WTC11 (cell line): ENCODE data around the gene SPOPL. TPM values are rescaled to one million over a fixed set of nuclear protein-coding genes. Genes with fewer than 3 reads are reported as not detected.
"Not testable (repeated sequence)": the region's sequence is repeated elsewhere in the genome, so short reads cannot be mapped to it uniquely, and the experiment has no call there.

Source experiments
- ATAC-seq: fragments of 200-7000 bp; cut with Tn5 transposase; 2 replicates; pipeline ENCODE4 v1.10.0; 2021; ENCODE audit warnings: mild to moderate bottlenecking, moderate library complexity
- CTCF ChIA-PET: fragments of 300-600 bp; sonication (Branson Sonifier 250); formaldehyde crosslinking; loops from one replicate; lab custom pipeline; 2021; ENCODE audit warnings: antibody characterized with exemption; lab: Charles Lee
- POLR2A ChIA-PET: fragments of 350-600 bp; sonication (Branson Sonifier 250); formaldehyde crosslinking; loops from one replicate; lab custom pipeline; 2021; ENCODE audit warnings: antibody characterized with exemption; lab: Charles Lee
- DNase-seq: peaks from one replicate; pipeline ENCODE4 v3.0.0; 2021; ENCODE audit warnings: low spot score
- H3K27ac Mint-ChIP-seq: 2 replicates; pipeline ENCODE4 v1.8.0; 2021; ENCODE audit warnings: mixed read lengths
- H3K27me3 Mint-ChIP-seq: 2 replicates; pipeline ENCODE4 v1.8.0; 2021; ENCODE audit warnings: low read depth, mild to moderate bottlenecking, moderate library complexity, mixed read lengths
- H3K36me3 Mint-ChIP-seq: 2 replicates; pipeline ENCODE4 v1.8.0; 2021; ENCODE audit warnings: mixed read lengths
- H3K4me1 Mint-ChIP-seq: 2 replicates; pipeline ENCODE4 v1.8.0; 2022; ENCODE audit warnings: mixed read lengths
- H3K4me3 Mint-ChIP-seq: 2 replicates; pipeline ENCODE4 v1.8.0; 2021; ENCODE audit warnings: mild to moderate bottlenecking, moderate library complexity, mixed read lengths
- H3K9me3 Mint-ChIP-seq: 2 replicates; pipeline ENCODE4 v1.8.0; 2021; ENCODE audit warnings: mixed read lengths
- ATF1 ChIP-seq: sonication (generic); formaldehyde crosslinking; IDR thresholded peaks from 2 replicates; pipeline ENCODE4 v1.8.1; 2023; ENCODE audit warnings: mild to moderate bottlenecking, moderate library complexity, missing genetic modification reagents
- GRHL2 ChIP-seq: fragments of 250-450 bp; sonication (Bioruptor Pico); IDR thresholded peaks from 2 replicates; pipeline ENCODE4 v1.8.0; 2022; ENCODE audit warnings: mild to moderate bottlenecking, moderate library complexity; ENCODE audit not compliant: insufficient replicate concordance, severe bottlenecking
- IRF2 ChIP-seq: sonication (generic); formaldehyde crosslinking; IDR thresholded peaks from 2 replicates; pipeline ENCODE4 v1.8.0; 2022; ENCODE audit warnings: low read depth, missing genetic modification reagents, borderline replicate concordance
- MXD4 ChIP-seq: fragments of 250-450 bp; sonication (Bioruptor Pico); IDR thresholded peaks from 2 replicates; pipeline ENCODE4 v1.8.0; 2021; ENCODE audit warnings: mild to moderate bottlenecking, moderate library complexity, borderline replicate concordance
- NR3C1 ChIP-seq: sonication (generic); formaldehyde crosslinking; conservative IDR thresholded peaks from 2 replicates; pipeline ENCODE4 v1.8.1; 2023; ENCODE audit warnings: low read depth, mild to moderate bottlenecking, missing genetic modification reagents
- PRRX2 ChIP-seq: fragments of 250-450 bp; sonication (Bioruptor Pico); IDR thresholded peaks from 2 replicates; pipeline ENCODE4 v1.8.0; 2021; ENCODE audit warnings: mild to moderate bottlenecking
- TP53 ChIP-seq: sonication (generic); formaldehyde crosslinking; IDR thresholded peaks from 2 replicates; pipeline ENCODE4 v1.8.1; 2023; ENCODE audit warnings: mild to moderate bottlenecking, missing genetic modification reagents
- ZBTB21 ChIP-seq: sonication (generic); formaldehyde crosslinking; IDR thresholded peaks from 2 replicates; pipeline ENCODE4 v1.8.1; 2023; ENCODE audit warnings: mild to moderate bottlenecking, missing genetic modification reagents, borderline replicate concordance
- ZNF138 ChIP-seq: sonication (generic); formaldehyde crosslinking; conservative IDR thresholded peaks from 2 replicates; pipeline ENCODE4 v1.8.1; 2022; ENCODE audit warnings: mild to moderate bottlenecking, moderate library complexity, missing genetic modification reagents
- ZNF263 ChIP-seq: sonication (generic); formaldehyde crosslinking; IDR thresholded peaks from 2 replicates; pipeline ENCODE4 v1.8.1; 2022; ENCODE audit warnings: low read depth, mild to moderate bottlenecking, moderate library complexity, missing genetic modification reagents
- total RNA-seq: library from RNA; stranded (reverse); gene quantifications from 3 replicates; pipeline ENCODE4 v1.2.3, GENCODE V29; 2021
- TF ChIP-seq, protein P1 (sequence below): sonication (generic); formaldehyde crosslinking; conservative IDR thresholded peaks from 2 replicates; pipeline ENCODE4 v1.8.1; 2023; ENCODE audit warnings: mild to moderate bottlenecking, low read depth, missing genetic modification reagents, moderate library complexity
- TF ChIP-seq, protein P2 (sequence below): fragments of 250-450 bp; sonication (Bioruptor Pico); IDR thresholded peaks from 2 replicates; pipeline ENCODE4 v1.8.0; 2021; ENCODE audit warnings: mild to moderate bottlenecking
- TF ChIP-seq, protein P3 (sequence below): sonication (generic); formaldehyde crosslinking; IDR thresholded peaks from 2 replicates; pipeline ENCODE4 v1.8.0; 2022; ENCODE audit warnings: mild to moderate bottlenecking, missing genetic modification reagents
- TF ChIP-seq, protein P4 (sequence below): sonication (generic); formaldehyde crosslinking; IDR thresholded peaks from 2 replicates; pipeline ENCODE4 v1.8.1; 2023; ENCODE audit warnings: mild to moderate bottlenecking, missing genetic modification reagents, moderate library complexity
- TF ChIP-seq, protein P5 (sequence below): sonication (generic); formaldehyde crosslinking; IDR thresholded peaks from 2 replicates; pipeline ENCODE4 v1.8.1; 2022; ENCODE audit warnings: mild to moderate bottlenecking, missing genetic modification reagents, moderate library complexity, borderline replicate concordance
- TF ChIP-seq, protein P6 (sequence below): sonication (generic); formaldehyde crosslinking; IDR thresholded peaks from 2 replicates; pipeline ENCODE4 v1.8.1; 2022; ENCODE audit warnings: low read depth, missing genetic modification reagents, borderline replicate concordance
- TF ChIP-seq, protein P7 (sequence below): sonication (generic); formaldehyde crosslinking; IDR thresholded peaks from 2 replicates; pipeline ENCODE4 v1.8.0; 2023; ENCODE audit warnings: mild to moderate bottlenecking, missing genetic modification reagents

Gene SPOPL
- total RNA-seq, 1 experiment from 2014 or later = 13.3 TPM

DNA sequence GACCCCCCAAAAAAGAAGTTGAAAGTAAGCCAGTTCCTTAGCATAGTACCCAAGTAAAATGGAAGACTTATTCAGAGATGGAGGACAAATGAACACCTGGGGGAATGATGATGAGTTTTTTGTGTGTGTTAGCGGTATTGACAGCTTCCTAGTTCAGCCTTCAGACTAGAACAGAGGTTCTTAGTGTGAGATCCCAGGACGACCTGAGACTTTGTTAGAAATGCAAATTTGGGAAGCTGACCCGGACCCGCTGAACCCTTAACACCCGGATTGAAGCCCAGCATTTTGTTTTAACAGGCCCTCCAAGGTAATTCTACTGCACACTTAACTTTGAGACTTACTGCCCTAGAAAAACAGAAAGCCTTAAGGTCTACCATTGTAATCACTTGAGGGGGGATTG, 20.3 kb downstream of the SPOPL start:
- peaks cover 23% of the 10 kb centered on the region for H3K4me1 Mint-ChIP-seq
- ATAC-seq (peak; percentile 68), DNase-seq (no peak)
- no peak overlapping the region for H3K27ac Mint-ChIP-seq
- no peaks in the 10 kb centered on the region for H3K27me3 Mint-ChIP-seq
- no peak overlapping the region for H3K4me3 Mint-ChIP-seq
- ChIA-PET POLR2A (no interaction called here), CTCF (no interaction called here)
- peaks cover 27% of the 10 kb centered on the region for H3K36me3 Mint-ChIP-seq
- peaks cover 25% of the 10 kb centered on the region for H3K9me3 Mint-ChIP-seq
- no peak for TF ChIP-seq TP53 (CRISPR knock-in tag)
- TF ChIP-seq IRF2 (CRISPR knock-in tag) = no peak
- no peak for TF ChIP-seq ZNF263 (CRISPR knock-in tag)
- TF ChIP-seq, protein P1, sequence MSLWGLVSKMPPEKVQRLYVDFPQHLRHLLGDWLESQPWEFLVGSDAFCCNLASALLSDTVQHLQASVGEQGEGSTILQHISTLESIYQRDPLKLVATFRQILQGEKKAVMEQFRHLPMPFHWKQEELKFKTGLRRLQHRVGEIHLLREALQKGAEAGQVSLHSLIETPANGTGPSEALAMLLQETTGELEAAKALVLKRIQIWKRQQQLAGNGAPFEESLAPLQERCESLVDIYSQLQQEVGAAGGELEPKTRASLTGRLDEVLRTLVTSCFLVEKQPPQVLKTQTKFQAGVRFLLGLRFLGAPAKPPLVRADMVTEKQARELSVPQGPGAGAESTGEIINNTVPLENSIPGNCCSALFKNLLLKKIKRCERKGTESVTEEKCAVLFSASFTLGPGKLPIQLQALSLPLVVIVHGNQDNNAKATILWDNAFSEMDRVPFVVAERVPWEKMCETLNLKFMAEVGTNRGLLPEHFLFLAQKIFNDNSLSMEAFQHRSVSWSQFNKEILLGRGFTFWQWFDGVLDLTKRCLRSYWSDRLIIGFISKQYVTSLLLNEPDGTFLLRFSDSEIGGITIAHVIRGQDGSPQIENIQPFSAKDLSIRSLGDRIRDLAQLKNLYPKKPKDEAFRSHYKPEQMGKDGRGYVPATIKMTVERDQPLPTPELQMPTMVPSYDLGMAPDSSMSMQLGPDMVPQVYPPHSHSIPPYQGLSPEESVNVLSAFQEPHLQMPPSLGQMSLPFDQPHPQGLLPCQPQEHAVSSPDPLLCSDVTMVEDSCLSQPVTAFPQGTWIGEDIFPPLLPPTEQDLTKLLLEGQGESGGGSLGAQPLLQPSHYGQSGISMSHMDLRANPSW (CRISPR knock-in tag) = no peak
- no peak for TF ChIP-seq PRRX2 (CRISPR knock-in tag)
- TF ChIP-seq, protein P2, sequence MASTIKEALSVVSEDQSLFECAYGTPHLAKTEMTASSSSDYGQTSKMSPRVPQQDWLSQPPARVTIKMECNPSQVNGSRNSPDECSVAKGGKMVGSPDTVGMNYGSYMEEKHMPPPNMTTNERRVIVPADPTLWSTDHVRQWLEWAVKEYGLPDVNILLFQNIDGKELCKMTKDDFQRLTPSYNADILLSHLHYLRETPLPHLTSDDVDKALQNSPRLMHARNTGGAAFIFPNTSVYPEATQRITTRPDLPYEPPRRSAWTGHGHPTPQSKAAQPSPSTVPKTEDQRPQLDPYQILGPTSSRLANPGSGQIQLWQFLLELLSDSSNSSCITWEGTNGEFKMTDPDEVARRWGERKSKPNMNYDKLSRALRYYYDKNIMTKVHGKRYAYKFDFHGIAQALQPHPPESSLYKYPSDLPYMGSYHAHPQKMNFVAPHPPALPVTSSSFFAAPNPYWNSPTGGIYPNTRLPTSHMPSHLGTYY (CRISPR knock-in tag) = no peak
- TF ChIP-seq, protein P3, sequence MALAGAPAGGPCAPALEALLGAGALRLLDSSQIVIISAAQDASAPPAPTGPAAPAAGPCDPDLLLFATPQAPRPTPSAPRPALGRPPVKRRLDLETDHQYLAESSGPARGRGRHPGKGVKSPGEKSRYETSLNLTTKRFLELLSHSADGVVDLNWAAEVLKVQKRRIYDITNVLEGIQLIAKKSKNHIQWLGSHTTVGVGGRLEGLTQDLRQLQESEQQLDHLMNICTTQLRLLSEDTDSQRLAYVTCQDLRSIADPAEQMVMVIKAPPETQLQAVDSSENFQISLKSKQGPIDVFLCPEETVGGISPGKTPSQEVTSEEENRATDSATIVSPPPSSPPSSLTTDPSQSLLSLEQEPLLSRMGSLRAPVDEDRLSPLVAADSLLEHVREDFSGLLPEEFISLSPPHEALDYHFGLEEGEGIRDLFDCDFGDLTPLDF = no peak
- TF ChIP-seq GRHL2 (CRISPR knock-in tag) = no peak

DNA sequence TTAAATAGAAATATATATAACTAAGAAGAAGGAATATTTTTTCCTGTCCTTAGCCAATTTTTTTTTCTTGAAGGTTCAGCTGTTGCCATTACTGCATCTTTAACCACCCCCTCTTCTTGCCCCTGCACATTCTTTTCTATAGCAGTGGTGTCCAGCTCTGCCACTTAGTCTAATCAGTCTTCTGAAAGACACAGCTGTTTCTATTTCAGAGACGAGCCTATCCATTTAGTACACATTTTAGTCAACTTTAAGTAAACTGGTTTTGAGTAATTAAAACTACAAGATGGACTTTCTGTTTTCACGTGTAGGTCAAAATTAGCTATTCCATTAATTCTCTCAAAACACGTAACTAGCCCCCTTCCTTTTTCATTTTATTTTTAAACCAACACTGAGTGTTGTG, 21.0 kb downstream of the SPOPL start:
- no peak overlapping the region for H3K27ac Mint-ChIP-seq
- ChIA-PET CTCF (no interaction called here), POLR2A (no interaction called here)
- no peaks in the 10 kb centered on the region for H3K27me3 Mint-ChIP-seq
- no peak for DNase-seq
- H3K4me1 Mint-ChIP-seq = peaks cover 21% of the 10 kb centered on the region
- TF ChIP-seq ATF1 (no peak), ZBTB21 (no peak), ZNF138 (CRISPR knock-in tag) (no peak), NR3C1 (CRISPR knock-in tag) (no peak), MXD4 (CRISPR knock-in tag) (no peak)
- TF ChIP-seq, protein P4, sequence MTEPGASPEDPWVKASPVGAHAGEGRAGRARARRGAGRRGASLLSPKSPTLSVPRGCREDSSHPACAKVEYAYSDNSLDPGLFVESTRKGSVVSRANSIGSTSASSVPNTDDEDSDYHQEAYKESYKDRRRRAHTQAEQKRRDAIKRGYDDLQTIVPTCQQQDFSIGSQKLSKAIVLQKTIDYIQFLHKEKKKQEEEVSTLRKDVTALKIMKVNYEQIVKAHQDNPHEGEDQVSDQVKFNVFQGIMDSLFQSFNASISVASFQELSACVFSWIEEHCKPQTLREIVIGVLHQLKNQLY (CRISPR knock-in tag) = no peak
- TF ChIP-seq, protein P5, sequence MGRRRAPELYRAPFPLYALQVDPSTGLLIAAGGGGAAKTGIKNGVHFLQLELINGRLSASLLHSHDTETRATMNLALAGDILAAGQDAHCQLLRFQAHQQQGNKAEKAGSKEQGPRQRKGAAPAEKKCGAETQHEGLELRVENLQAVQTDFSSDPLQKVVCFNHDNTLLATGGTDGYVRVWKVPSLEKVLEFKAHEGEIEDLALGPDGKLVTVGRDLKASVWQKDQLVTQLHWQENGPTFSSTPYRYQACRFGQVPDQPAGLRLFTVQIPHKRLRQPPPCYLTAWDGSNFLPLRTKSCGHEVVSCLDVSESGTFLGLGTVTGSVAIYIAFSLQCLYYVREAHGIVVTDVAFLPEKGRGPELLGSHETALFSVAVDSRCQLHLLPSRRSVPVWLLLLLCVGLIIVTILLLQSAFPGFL = no peak
- TF ChIP-seq, protein P6, sequence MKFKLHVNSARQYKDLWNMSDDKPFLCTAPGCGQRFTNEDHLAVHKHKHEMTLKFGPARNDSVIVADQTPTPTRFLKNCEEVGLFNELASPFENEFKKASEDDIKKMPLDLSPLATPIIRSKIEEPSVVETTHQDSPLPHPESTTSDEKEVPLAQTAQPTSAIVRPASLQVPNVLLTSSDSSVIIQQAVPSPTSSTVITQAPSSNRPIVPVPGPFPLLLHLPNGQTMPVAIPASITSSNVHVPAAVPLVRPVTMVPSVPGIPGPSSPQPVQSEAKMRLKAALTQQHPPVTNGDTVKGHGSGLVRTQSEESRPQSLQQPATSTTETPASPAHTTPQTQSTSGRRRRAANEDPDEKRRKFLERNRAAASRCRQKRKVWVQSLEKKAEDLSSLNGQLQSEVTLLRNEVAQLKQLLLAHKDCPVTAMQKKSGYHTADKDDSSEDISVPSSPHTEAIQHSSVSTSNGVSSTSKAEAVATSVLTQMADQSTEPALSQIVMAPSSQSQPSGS (CRISPR knock-in tag) = no peak
- TF ChIP-seq, protein P7, sequence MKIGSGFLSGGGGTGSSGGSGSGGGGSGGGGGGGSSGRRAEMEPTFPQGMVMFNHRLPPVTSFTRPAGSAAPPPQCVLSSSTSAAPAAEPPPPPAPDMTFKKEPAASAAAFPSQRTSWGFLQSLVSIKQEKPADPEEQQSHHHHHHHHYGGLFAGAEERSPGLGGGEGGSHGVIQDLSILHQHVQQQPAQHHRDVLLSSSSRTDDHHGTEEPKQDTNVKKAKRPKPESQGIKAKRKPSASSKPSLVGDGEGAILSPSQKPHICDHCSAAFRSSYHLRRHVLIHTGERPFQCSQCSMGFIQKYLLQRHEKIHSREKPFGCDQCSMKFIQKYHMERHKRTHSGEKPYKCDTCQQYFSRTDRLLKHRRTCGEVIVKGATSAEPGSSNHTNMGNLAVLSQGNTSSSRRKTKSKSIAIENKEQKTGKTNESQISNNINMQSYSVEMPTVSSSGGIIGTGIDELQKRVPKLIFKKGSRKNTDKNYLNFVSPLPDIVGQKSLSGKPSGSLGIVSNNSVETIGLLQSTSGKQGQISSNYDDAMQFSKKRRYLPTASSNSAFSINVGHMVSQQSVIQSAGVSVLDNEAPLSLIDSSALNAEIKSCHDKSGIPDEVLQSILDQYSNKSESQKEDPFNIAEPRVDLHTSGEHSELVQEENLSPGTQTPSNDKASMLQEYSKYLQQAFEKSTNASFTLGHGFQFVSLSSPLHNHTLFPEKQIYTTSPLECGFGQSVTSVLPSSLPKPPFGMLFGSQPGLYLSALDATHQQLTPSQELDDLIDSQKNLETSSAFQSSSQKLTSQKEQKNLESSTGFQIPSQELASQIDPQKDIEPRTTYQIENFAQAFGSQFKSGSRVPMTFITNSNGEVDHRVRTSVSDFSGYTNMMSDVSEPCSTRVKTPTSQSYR (CRISPR knock-in tag) = no peak
- H3K9me3 Mint-ChIP-seq = peaks cover 25% of the 10 kb centered on the region
- no peak overlapping the region for H3K4me3 Mint-ChIP-seq
- H3K36me3 Mint-ChIP-seq = peaks cover 27% of the 10 kb centered on the region
- no peak for ATAC-seq

DNA sequence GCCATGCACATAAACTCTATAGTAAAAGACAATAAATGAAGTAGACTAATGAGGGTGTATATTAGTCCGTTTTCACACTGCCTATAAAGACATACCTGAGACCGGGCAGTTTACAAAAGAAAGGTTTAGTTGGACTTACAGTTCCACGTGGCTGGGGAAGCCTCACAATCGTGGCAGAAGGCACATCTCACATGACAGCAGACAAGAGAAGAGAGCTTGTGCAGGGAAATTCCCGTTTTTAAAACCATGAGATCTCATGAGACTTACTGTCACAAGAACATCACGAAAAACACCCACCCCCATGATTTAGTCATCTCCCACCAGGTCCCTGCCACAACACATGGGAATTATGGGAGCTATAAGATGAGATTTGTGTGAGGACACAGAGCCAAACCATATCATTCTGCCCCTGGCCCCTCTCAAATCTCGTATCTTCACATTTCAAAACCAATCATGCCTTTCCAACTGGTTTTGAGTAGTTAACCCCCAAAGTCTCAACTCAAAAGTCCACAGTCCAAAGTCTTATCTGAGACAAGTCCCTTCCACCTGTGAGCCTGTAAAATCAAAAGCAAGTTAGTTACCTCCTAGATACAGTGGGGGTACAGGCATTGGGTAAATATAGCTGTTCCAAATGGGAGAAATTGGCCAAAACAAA, 21.6 kb downstream of the SPOPL start:
- DNase-seq, ATAC-seq, H3K4me3 Mint-ChIP-seq, CTCF ChIA-PET, H3K27ac Mint-ChIP-seq, POLR2A ChIA-PET, H3K27me3 Mint-ChIP-seq: not testable (repeated sequence)
- peaks cover 27% of the 10 kb centered on the region for H3K36me3 Mint-ChIP-seq
- peaks cover 23% of the 10 kb centered on the region for H3K4me1 Mint-ChIP-seq
- H3K9me3 Mint-ChIP-seq = peaks cover 25% of the 10 kb centered on the region

DNA sequence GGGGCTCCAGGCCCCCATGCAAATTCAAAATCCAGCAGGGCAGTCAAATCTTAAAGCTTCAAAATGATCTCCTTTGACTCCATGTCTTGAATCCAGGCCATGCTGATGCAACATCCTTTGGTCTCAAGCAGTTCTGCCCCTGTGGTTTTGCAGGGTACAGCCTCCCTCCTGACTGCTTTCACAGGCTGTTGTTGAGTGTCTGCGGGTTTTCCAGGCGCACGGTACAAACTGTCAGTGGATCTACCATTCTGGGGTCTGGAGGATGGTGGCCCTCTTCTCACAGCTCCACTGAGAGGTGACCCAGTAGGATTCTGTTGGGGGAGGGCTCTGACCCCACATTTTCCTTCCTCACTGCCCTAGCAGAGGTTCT, 22.1 kb downstream of the SPOPL start:
- H3K4me3 Mint-ChIP-seq, DNase-seq, H3K27ac Mint-ChIP-seq, H3K27me3 Mint-ChIP-seq, POLR2A ChIA-PET, ATAC-seq, CTCF ChIA-PET: not testable (repeated sequence)
- Mint-ChIP-seq H3K9me3 (peaks cover 25% of the 10 kb centered on the region), H3K4me1 (peaks cover 23% of the 10 kb centered on the region), H3K36me3 (peaks cover 27% of the 10 kb centered on the region)
